Medulla oblongata (tissue), 1 donor: ENCODE results near the gene FIBP.
A peak's percentile ranks its signal among the peaks of the same experiment; 100 is the strongest.
"Not testable (repeated sequence)": the region's sequence is repeated elsewhere in the genome, so short reads cannot be mapped to it uniquely, and the experiment has no call there.

Experiments used
- DNase-seq: peaks from one replicate; pipeline ENCODE4 v3.0.0-alpha.2; 2015; ENCODE audit errors: extremely low spot score

The FIBP gene

GRCh38 chr11:65859095-65859811, 29.0 kb downstream of the FIBP start:
- peak; percentile 98 for DNase-seq

- DNase-seq, result no peak
Measured at GRCh38 chr11:65858681-65859087, 29.6 kb downstream of the FIBP start.

DNA sequence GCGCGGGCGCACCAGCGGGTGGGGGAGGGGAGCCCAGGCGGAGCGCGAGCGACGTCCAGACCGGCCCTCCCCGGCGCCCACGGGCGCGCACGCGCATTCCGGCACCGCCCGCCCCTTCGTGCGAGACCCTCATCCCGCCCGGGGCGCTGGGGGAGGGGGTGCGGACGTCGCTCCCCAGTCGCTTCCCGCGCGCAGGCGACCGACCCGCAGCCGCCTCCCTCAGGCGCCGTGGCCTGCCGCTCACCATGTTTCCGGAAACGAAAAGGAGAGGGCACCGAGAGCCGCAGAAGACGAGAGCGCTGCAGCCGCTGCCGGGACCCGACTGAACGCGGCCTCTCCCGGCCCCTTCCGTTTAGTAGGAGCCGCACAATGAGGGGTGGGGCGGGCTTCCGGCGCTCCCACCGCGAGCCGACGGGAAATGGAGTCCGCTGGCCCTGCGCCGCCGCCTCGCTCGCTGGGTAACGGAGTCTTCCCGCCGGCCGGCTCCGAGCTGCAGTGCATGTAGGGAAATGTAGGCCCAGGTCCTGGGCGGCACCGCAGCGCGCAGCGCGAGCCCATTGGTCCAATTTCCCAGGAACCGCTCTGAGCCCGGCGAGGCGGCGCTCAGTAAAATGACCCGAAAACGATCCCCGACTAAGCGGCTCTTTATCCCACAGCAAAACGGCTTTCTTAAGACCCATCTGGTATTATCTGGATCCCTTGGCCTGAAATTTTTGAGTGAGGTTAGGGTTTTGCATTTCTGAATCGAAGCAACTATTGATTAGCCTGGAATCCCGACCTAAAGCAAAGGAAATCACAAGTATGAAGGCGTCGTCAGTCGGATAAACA, 30.2 kb downstream of the FIBP start, which contains the start of gene CFL1:
TSS of gene CFL1 (minus strand) at position 328 of the 828 bp plus-strand sequence. CDS start at position 247, 81 bp downstream.
- peak; percentile 98 for DNase-seq

DNA sequence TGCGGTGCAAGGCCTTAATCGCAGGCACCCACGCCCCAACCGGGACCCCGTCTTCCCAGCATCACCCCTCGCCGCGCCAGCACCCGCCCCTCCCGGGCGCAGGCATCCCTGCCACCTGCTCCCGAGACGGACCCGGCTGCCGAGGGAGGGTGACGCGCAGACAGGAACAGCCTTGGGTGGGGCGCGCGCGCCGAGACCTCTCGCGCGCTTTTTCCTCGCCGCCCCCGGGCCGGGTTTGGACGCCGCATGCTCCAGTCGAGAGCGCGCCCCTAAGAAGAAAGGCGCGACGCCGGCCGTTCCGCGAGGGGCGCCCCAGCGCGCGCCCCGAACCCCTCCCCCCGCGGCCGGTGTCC, 30.8 kb downstream of the FIBP start:
- DNase-seq, result no peak

DNA sequence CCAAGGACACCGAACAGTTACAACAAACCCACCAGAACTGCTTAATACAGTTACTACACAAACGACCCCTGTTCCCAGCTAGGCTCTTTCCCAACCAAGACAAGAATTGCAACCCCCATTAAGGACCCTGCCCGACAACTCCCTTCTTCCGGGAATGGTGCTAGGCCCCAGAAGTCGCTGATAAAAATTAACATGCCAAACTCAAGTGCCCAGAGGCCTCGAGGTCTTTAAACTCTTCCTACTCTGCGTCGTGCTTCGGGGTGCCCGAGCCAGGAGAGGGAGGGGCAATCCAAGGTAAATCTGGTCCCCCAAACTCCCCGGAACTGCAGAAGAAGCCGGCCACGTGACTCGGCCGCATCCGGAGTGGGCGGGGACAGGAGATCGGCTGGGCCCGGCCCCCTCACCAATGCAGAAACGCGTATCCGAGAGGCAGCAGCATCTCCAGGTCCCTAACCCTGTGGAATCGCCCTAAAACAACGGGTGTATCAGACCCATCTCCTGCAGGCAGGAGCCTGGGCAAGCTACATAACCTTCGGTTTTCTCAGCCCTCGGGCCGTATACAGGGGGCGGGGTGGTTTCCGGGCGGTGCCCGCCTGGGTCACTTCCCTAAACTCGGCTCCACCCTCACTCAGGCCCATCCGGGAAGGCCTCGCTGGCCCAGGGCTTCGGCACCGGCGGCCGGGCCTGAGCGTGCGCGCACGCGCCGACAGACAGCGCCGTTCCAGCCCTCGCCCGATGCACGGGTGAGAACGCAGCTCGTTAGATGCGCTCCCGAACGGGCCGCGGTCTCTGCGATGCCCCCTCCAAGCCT, 31.4 kb downstream of the FIBP start:
- DNase-seq, result peak; percentile 85

DNA sequence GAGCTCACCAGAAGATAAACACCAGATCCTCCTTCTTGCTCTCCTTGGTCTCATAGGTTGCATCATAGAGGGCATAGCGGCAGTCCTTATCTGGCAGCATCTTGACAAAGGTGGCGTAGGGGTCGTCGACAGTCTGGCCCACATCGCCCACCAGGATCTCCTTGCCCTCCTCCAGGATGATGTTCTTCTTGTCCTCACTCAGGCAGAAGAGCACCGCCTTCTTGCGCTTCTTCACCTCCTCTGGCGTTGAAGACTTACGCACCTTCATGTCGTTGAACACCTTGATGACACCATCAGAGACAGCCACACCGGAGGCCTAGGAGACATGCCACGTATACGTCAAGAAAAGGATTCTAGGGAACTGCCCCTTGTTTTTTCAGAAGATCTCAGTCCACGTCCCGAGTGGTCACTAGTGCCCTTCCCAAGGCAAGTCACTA, 32.3 kb downstream of the FIBP start:
- no peak for DNase-seq

- no peak for DNase-seq
Measured at GRCh38 chr11:65854852-65855837, 33.1 kb downstream of the FIBP start.

- DNase-seq, result no peak
Measured at GRCh38 chr11:65854161-65854592, 34.1 kb downstream of the FIBP start.

GRCh38 chr11:65853246-65853979, 34.9 kb downstream of the FIBP start:
- DNase-seq, result no peak

DNA sequence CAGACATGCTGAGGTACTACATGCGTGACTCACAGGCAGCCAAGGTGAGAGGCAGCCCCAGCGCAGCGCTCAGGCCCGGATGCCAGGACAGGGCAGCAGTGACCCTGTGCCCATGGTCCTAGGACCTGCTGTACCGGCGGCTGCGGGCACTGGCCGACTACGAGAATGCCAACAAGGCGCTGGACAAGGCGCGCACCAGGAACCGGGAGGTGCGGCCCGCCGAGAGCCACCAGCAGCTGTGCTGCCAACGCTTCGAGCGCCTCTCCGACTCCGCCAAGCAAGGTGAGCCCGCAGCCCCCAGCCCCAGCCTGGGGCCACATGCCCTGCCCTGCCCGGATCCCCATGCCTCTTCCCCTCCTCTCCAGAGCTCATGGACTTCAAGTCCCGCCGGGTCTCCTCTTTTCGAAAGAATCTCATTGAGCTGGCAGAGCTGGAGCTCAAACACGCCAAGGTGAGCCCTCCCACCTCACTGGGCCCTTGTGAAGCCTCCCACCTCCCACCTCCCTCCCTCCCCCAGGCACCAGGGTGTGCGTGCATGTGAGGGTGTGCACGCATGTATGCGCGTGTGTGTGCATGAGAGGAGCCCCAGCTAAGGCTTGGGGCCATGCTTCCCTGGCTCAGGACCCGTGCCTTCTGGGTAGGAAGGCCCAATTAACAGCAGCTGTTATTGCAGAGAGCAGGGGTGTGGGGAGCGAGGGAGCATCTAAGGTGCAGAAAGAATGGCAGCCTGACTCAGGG, 35.6 kb downstream of the FIBP start:
- DNase-seq, result no peak

DNA sequence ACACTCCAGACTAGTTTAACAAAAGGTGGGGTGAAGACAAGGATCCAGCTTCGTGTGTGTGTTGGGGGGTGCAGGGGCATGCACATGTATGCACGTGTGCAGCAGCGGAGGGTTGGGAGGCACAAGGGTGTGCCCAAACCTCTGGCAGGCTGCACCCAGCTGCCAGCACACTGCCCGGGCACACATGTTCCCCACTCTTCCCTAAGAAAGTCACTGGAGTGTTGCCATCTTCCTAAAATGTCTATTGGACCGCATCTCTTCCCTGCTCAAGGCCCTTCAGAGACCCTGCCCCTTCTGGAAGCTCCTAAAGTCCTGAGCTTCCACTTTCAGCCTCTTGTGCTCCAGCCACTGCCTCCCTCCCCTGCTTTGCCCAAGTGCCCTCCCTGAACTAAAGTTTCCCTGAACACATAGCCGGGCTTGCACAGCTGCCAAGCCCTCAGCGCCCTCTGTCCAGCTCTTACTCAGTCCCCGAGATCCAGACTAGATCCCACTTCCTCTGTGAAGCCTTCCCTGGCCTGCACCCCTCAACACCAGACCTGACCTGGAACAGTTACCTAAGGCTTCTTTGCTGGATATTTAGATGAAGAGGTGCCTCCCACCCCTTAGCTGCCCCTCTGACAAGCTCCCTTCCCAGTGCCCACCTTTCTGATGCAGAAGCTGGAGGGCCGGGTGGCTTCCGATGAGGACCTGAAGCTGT, 36.3 kb downstream of the FIBP start:
- DNase-seq, result no peak

DNA sequence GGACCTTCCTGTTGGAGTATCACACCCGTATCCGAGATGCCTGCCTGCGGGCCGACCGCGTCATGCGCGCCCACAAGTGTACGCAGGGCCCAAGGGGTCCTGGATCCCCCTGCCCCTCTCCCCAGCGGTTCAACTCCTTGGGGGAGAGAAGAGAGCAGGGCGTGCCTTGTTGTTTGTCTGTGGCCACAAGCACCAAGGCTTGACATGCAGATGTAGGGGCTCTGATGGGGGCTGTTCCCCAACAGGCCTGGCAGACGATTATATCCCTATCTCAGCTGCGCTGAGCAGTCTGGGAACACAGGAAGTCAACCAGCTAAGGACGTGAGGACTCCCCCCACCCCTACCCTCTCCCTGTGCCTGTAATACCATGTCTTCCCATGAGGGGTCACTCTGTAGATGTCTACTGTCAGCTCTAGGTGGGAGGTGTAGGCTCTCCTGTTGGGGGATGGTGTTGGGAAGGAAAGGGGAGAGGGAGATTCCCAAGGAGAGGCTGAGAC, 37.1 kb downstream of the FIBP start:
- DNase-seq, result no peak

GRCh38 chr11:65850217-65851082, 37.8 kb downstream of the FIBP start:
- DNase-seq, result no peak

GRCh38 chr11:65849771-65850216, 38.5 kb downstream of the FIBP start:
- DNase-seq, result no peak

GRCh38 chr11:65849366-65849765, 38.9 kb downstream of the FIBP start:
- DNase-seq, result no peak

DNA sequence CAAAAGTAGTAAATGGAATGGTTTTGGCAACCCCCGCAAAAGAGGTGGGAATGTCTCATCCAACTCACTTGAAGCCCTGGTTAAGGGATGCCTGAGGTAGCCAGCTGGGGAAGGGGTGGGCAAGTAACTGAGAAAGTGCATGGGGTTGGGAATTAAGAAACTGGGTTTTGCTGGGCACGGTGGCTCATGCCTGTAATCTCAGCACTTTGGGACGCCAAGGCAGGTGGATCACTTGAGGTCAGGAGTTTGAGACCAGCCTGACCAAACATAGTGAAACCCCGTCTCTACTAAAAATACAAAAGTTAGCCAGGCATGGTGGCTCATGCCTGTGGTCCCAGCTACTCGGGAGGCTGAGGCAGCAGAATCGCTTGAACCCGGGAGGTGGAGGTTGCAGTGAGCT, 39.6 kb downstream of the FIBP start:
- not testable (repeated sequence) for DNase-seq

DNA sequence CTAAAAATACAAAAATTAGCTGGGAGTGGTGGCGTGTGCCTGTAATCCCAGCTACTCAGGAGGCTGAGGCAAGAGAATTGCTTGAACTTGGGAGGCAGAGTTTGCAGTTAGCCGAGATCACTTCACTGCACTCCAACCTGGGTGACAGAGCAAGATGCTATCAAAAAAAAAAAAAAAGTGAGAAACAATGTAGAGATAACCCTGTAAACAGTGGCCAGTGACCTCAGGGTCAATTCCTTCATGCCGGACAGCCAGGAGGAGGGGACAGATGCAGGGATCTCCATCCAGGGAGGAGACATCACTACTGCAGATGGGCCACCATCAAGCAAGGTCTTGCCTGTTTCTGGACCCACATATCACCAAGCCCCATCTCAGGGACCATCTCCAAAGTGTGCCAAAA, 40.5 kb downstream of the FIBP start:
- no peak for DNase-seq
